Choroid plexus epithelial cell (primary cell): ENCODE results near the gene SCO2.
"Not testable (repeated sequence)": the region's sequence is repeated elsewhere in the genome, so short reads cannot be mapped to it uniquely, and the experiment has no call there.

Experiments used
- DNase-seq: peaks from one replicate; pipeline ENCODE4 v3.0.0-alpha.2; 2010; ENCODE audit warnings: low read depth
- H3K4me3 ChIP-seq: 2 replicates; pipeline ENCODE4 v1.5.1; 2011; ENCODE audit warnings: low read depth, mild to moderate bottlenecking, control low read depth, low read length, moderate library complexity
- TF ChIP-seq, protein P1 (sequence below): conservative IDR thresholded peaks from 2 replicates; pipeline ENCODE4 v1.5.1; 2011; ENCODE audit warnings: low read depth, mild to moderate bottlenecking, control low read depth, inconsistent platforms, low read length, moderate library complexity

The SCO2 gene

DNA sequence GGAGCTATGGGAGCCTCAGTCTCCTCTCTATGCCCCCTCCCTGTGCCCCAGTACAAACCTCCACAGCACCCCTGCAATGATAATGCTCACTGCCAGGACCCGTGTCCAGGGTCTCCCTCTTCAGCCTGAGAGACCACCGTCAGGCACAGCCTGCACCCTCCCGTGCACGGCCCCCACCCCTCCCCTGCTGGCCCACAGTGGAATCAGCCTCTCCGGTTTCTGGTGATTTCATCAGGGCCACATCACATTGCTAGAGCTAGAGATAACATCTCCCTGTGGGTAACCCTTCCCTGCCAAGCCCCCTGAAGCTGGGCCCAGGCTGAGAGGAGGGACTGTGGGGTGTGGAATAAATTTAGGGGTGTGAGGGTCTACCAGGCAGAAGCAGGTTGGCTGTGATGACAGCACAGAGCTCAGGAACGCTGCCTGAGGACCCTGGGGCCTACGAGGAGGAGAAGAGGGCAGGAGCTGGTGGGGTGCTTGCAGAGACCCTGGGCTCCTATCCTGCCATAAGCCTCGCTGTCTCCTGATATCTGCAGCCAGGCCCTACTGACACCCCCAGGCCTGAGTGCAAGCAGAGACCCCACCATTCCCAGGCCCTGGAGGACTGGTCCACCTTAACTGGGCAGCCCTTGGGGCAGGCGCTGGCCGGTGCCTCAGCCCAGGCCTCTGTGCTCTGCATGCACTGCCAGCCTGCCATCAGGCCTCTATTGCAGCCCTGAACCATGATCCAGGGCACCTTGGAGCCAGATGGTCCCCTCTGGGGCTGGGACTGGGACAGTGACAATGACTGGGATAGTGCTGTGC lies 20.3 kb upstream of the SCO2 start, which contains the start of gene KLHDC7B:
TSS of gene KLHDC7B (plus strand) at position 378 of the 804 bp plus-strand sequence. CDS start at position 723, 345 bp downstream.
- no peak within 1 kb of the TSS for H3K4me3 ChIP-seq
- TF ChIP-seq, protein P1, sequence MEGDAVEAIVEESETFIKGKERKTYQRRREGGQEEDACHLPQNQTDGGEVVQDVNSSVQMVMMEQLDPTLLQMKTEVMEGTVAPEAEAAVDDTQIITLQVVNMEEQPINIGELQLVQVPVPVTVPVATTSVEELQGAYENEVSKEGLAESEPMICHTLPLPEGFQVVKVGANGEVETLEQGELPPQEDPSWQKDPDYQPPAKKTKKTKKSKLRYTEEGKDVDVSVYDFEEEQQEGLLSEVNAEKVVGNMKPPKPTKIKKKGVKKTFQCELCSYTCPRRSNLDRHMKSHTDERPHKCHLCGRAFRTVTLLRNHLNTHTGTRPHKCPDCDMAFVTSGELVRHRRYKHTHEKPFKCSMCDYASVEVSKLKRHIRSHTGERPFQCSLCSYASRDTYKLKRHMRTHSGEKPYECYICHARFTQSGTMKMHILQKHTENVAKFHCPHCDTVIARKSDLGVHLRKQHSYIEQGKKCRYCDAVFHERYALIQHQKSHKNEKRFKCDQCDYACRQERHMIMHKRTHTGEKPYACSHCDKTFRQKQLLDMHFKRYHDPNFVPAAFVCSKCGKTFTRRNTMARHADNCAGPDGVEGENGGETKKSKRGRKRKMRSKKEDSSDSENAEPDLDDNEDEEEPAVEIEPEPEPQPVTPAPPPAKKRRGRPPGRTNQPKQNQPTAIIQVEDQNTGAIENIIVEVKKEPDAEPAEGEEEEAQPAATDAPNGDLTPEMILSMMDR = peak; percentile 51
- DNase-seq = peak; percentile 58

DNA sequence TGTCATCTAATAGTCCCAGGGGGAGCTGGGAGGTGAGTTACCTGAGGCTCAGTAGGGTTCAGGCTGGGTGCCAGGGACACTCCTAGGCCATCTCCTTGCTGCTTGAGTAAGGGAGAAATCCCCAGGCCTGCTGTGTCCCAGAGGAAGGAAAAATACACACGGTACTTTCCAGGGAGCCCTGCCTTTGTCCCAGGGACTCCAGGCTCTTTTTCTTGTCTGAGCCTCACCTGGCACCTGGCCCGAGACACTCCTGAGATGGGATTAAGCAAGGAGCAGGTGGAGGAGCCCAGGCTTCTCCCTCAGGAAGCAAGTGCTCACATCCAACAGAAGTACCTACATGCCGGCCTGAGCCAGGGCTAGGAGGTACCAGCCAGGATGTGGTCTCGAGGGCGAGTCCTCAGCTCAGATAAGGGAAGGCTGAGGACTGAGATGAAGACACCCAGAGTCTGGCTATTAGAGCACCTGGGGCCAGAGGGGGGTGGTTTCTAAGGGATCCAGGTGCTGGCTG lies 19.4 kb upstream of the SCO2 start:
- no peak for DNase-seq
- no peak overlapping the region for H3K4me3 ChIP-seq
- TF ChIP-seq, protein P1 = no peak

DNA sequence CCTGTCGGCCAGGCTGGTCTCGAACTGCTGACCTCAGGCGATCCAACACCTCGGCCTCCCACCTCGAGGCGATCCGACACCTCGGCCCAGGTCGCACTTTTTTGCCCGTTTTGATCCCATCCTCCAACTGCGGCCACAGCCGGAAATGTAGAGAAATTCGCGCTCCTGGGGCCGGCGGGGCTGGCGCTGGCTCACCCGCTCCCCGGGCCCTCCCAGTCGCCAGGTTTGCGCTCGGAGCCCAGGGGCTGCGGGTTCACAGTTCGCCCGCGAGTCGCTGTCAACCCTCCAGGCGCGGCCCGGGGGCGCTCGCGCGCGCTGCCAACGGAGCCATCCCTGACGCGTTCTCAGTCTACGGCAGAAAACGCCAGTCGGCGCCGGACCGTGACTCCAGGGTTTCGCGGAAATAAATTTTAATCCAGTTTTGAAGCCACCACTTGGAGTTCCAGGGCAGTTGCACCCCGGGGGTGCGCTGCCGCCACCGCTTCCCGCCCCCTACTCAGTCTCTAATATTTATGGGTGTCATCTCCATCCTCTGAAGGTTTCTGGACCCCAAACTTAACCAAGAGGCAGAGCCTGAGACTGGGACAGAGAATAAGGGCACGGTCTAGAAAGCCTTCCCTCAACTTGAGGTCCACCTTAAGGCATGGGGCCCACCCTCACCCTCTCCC lies 18.8 kb upstream of the SCO2 start:
- TF ChIP-seq, protein P1 = peak; percentile 61
- H3K4me3 ChIP-seq = peak overlapping the region; percentile 44
- peak; percentile 65 for DNase-seq

DNA sequence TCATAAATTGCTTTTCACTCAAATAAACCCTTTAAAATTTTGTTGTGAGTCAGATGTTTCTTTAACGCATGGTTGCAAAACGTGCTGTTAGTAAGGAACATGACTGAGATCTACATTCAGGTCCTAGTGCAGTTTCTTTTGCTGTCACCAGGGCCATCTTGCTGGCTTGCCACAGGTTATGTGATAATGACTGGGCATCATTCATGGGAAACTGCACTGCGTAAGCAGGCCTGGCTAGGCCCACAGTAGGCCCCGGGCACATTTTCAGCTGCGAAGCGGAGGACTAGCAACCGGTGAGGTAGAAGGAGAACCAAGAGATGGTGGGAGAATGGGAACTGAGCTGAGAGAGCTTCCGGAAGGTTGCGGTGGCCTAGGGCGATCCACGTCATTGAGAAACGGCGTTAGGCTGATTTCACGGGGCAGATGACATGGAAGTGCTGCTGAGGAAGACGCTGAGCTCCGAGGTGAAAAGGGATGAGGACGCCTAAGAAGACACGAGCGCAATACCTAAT lies 17.1 kb upstream of the SCO2 start:
- DNase-seq = peak; percentile 42
- no peak overlapping the region for H3K4me3 ChIP-seq
- TF ChIP-seq, protein P1 = peak; percentile 6

DNA sequence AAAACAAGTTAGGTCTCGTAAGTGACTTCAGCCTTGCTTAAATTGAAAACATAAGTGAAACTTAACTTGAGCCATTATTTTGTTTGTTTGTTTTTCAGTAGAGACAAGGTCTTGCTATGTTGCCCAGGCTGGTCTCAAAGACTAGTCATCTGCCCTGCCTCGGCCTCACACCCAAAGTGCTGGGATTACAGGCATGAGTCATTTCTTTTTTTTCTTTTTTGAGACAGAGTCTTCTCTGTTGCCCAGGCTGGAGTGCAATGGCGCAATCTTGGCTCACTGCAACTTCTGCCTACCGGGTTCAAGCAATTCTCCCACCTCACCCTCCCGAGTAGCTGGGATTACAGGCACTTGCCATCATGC lies 16.2 kb upstream of the SCO2 start:
- not testable (repeated sequence) for H3K4me3 ChIP-seq
- DNase-seq = peak; percentile 86

DNA sequence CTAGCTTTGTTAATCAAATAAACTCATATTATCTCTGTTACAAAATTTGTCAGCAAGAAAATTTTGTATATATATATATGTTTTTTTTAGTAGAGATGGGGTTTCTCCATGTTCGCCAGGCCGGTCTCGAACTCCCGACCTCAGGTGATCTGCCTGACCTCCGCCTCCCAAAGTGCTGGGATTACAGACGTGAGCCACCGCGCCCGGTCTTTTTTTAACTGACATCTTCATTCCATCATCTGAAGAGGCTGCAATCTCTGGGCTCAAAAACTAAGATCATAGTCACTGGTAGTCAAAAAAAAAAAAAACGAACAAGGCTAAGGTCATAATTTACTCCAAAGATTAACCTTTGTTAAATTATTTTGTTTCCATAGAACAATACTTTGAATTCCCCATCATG lies 15.0 kb upstream of the SCO2 start:
- H3K4me3 ChIP-seq = no peak overlapping the region
- DNase-seq = no peak
- TF ChIP-seq, protein P1 = no peak

DNA sequence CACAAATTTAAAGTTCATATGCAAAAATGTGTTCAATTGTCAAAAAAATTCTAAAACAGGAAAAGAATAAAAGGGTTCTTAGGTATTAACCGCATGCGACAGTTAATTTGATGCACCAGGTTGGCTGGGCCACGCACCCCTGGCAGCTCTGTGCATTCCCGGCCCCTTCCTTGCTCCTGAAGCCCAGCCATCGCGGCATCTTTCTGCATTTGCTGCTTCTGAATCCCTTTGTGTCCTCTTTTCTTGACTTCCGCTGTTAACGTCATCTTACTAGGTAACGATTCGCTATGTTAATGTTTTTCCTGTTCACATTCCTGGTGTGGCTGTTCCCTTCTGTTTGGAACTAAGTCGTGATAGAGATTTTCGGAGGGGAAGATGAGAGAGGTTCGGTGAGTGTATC lies 12.4 kb upstream of the SCO2 start:
- H3K4me3 ChIP-seq = no peak overlapping the region
- TF ChIP-seq, protein P1 = no peak
- DNase-seq = no peak
